GM12873 (cell line): Measurements from ENCODE around the gene ARID5A.

ENCODE experiments used
- TF ChIP-seq, protein P1 (sequence below): IDR thresholded peaks from 2 replicates; pipeline ENCODE4 v1.5.1; 2012; ENCODE audit warnings: low read depth, mild to moderate bottlenecking, moderate library complexity, low read length, control low read depth; ENCODE audit not compliant: insufficient read depth; ENCODE audit errors: missing control alignments

ARID5A gene

GRCh38 chr2:96574364-96574763 is 37.8 kb downstream of the ARID5A start:
- TF ChIP-seq, protein P1, sequence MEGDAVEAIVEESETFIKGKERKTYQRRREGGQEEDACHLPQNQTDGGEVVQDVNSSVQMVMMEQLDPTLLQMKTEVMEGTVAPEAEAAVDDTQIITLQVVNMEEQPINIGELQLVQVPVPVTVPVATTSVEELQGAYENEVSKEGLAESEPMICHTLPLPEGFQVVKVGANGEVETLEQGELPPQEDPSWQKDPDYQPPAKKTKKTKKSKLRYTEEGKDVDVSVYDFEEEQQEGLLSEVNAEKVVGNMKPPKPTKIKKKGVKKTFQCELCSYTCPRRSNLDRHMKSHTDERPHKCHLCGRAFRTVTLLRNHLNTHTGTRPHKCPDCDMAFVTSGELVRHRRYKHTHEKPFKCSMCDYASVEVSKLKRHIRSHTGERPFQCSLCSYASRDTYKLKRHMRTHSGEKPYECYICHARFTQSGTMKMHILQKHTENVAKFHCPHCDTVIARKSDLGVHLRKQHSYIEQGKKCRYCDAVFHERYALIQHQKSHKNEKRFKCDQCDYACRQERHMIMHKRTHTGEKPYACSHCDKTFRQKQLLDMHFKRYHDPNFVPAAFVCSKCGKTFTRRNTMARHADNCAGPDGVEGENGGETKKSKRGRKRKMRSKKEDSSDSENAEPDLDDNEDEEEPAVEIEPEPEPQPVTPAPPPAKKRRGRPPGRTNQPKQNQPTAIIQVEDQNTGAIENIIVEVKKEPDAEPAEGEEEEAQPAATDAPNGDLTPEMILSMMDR = peak; percentile 30

- TF ChIP-seq, protein P1 = no peak
Observed at GRCh38 chr2:96575785-96576456, 39.4 kb downstream of the ARID5A start.

- TF ChIP-seq, protein P1 = no peak
Observed at GRCh38 chr2:96577501-96577900, 40.9 kb downstream of the ARID5A start.

GRCh38 chr2:96578731-96579130 is 42.2 kb downstream of the ARID5A start:
- TF ChIP-seq, protein P1 = no peak

- TF ChIP-seq, protein P1 = peak; percentile 20
Observed at GRCh38 chr2:96579422-96579821, 42.9 kb downstream of the ARID5A start.

DNA sequence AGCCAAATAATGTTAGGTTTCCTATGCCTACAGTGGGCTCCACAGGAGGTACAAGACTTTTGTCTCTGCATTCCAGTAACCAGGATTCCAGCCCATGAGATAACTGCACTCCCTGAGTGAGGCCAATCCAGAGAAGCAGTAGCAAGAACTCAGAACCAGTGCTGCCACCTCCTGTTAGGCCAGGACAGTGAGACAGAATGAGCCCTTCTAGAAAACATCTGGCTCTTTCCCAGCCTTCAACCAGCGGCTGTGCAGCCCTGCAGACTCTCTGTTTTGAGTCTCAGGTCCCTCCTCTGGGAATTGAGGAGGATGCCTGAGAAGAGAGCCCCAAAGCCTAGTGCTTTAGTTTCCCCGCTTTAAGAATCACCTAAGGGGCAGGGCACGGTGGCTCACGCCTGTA is 44.2 kb downstream of the ARID5A start:
- TF ChIP-seq, protein P1 = peak; percentile 59

- TF ChIP-seq, protein P1 = no peak
Observed at GRCh38 chr2:96584017-96584416, 47.5 kb downstream of the ARID5A start.

DNA sequence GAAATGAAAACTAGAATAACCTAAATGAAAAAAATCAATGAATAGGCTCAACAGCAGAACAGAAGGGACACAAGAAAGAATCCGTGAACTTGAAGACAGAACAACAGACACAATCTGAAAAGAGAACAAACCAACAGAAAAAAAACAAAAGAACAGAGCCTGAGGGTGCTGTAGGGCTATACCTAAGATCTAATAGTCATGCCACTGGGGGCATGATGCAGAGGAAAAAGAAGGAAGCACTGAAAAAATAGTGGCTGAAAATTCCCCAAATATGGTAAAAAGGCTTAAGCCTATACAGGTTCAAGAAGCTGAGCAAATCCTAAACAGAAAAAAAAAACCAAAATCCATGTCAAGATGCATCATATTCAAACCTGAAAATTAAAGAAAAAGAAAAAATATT is 51.3 kb downstream of the ARID5A start:
- TF ChIP-seq, protein P1 = no peak
